AG08395 (cell line): Measurements from ENCODE around the gene CCNY.

Experiments used
- DNase-seq: peaks from one replicate; pipeline ENCODE4 v3.0.0; 2012; ENCODE audit warnings: mixed read lengths, low spot score

The CCNY gene

DNA sequence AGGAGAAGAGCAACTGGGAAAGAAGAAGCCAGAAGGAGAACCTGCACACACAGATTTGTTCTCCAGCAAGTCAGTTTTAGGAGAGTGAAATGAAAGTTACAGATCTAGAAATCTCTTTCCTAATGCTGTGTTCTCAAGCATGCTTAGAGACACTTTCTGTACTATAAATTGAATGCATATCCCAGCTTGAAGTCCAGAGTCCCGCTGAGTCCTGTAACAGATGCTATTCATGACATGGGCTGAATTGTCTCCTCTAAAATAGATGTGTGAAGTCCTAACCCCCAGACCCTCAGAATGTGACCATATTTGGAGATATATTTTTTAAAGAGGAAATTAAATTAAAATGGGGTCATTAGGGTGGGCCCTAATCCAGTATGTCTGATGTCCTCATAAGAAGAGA is 222.0 kb downstream of the CCNY start:
- DNase-seq = no peak

DNA sequence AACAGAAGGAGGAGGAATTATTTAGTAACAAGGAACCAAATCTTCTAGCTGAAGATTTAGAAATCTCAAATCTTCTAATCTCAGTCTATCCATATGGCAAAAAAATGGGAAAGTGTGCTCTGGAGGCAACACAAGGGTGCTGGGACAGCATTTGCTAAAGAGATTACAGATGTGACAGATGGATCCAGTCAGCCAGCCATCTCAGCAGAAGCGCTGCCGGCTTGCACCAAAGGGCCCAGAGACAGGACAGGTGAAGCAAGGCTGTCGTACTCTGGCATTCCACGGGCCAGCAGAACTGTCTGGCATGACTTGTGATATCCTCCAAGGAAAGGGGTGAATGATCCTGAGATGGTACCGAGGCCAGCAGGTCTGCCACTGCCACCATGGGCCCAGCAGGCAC is 223.1 kb downstream of the CCNY start:
- DNase-seq = no peak

DNA sequence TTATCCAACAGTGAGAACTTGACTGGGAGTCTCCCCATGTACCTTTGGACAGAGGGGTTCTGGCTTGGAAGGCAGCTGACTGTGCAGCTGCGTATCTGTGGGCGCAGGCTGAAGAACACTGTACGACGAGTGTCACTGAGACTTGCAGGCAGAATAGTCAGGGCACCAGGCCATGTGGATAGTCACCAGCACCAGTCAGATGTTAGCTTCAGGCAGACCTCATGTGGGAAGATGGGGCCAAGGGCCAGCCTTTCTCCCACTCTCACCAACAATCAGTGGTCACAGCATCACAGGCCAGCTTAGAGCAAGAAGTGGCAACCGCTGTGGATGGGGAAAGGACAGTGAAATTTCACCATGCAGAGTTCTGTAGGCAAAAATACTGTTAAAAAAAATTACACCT is 225.4 kb downstream of the CCNY start:
- DNase-seq = no peak

DNA sequence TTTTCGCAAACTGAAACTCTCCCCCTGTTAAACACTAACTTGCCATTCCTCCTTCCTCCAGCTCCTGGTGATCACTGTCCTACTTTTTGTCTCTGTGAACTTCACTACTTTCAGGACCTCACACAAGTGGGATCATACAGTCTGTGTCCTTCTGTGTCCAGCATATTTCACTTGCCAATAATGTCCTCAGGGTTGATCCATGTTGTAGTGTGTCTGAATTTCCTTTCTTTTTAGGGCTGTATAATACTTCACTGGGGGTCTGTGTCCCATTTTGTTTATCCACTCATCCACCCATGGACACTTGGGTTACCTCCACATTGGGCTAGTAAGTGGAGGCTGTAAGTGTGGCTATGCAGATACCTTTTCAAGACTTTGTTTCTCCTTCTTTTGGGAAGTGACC is 226.1 kb downstream of the CCNY start:
- DNase-seq = no peak

DNA sequence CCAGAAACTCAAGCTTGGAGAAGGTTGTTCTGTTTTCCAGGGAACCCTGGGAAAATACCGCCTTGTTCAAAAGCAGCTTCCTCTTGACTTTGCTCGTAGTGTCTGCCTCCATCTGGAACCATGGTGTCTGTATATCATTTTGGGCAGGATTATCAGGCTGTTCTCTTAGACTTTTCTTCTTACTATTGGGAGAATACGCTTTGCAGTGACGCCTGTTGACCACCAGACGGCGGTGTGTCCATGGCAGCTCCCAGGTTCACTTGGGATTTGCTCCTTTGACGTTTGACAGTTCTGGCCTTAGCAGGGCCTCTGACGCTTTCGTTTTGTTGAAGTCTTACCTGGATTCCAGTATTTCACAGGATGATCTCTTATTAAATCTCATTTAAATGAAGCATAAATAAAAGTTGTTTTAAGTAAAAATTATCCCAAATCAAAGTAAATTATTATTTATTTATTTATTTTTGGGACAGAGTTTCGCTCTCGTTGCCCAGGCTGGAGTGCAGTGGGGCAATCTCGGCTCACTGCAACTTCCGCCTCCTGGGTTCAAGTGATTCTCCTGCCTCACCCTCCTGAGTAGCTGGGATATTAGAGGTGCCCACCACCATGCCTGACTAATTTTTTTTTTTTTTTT is 227.1 kb downstream of the CCNY start:
- peak; percentile 74 for DNase-seq

DNA sequence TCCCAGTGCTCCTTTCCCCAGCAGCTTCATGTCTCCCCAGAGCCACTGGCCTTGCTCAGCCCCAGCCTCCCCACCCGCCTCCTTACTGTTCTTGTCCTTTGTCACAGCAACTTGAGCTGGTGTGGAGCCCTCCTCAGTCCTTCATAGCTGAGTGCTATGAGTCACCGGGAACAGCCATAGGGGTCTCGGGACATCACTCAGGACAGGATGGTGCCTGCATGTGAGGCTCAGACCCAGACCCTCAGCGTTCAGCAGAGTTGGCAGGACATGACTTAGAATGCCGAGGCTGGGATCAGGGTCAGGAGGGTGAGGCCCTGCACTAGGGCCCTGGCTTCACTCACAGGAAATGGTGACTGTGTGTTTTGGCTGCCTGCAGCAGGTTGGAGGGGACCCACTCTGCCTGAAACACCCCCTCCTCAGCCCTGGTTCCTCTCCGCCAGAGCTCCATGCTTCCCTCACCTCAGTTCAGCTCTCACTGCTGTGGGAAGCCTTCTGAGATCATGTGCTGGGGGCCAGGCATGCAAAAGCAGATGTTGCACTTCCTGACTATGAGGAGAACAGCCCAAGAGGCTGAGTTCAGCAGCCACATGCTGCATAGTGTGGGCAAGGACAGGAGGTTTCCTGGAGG is 228.1 kb downstream of the CCNY start:
- peak; percentile 39 for DNase-seq

DNA sequence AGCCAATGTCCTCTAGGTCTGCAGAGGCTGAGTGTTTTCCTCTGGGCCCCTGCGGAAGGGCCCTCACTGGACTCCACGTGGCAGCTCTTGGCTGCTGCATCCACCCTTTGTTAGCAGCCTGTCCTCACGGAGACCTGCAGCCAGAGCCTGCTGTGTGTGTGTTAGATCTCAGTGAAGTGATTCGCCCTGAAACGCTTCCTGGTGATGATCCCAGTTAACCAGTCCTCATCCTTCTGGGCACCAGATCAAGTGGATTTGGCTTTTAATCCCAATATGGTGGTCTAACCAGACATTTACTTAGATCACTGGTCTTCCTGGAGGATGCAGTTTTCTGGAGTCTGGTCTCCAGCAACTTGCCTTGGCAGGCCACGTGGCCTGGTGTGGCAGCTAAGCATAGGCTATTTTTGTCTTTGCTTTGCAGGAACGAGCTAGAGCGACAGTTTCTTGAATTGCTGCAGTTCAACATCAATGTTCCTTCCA is 229.3 kb downstream of the CCNY start:
- DNase-seq = peak; percentile 11

DNA sequence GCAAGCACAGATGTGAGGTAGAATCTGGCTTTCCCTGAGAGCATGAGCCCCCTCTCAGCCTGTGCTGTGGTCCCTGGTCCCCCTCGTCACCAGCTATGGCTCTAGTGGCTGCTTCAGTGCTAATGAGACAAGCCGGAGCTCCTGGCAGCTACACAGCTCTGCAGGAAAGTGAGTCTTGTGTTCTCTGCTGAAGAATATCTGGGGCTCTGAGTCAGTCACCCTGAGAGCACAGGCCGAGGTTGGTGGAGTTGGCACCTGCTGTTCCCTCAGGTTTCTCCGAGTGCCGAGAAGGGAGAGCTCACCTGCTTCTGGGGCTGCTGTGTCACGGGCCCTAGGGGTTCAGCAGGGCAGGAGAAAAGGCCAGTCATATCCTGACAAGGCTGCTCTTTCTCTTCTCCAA is 231.6 kb downstream of the CCNY start:
- DNase-seq = no peak

DNA sequence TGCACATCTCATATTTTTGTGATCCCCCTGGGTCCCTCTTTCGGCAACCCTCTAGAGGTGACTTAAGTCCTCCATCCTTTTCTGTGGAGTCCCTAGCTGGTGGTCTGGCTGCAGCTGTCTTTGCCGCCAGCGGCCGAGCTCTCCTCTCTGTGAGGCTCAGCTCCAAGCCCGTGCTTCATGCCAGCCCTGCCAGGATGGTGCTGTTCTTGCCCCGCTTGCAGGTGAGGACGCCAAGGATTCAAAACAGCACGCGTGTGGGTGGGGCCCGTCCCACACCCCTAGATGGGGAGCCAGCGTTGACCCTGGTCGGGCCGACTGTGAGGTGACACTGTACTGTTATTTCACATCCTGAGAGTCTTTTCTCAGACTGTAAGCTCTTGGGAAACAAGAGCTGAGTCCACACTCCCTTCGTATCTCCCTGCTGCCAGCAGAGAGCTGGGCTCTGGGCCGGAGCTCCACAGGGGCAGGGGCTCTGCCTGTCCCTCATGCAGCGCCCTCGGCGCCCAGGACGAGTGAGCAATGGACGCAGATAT is 232.2 kb downstream of the CCNY start:
- DNase-seq = no peak

DNA sequence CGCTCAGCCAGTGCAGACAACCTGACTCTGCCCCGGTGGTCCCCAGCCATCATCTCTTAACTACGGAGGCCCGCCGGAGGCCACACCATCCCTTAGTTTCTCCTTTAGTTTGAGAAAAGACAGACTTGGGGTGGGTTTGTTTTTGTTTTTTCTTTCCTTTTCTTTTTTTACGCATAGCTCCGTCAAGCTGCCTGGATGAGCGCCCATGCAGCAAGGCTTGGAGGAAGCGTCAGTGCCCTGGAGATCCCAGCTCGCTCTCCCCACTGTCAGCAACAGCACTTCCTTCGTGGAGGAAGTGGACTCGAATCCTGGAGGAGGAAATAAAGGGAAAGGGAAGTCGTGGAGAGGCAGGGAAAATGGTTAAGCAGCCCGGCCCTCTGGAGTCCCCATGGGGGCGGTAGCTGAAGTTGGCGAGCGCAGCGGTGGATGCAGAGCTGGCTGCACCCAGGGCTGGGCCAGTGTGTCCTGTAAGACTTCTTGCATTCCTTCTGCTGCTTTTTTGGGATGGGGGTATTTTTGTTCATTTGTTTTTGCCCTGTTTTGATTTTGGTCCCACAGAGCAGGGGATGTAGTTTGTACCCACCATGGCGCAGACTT is 232.9 kb downstream of the CCNY start:
- no peak for DNase-seq

DNA sequence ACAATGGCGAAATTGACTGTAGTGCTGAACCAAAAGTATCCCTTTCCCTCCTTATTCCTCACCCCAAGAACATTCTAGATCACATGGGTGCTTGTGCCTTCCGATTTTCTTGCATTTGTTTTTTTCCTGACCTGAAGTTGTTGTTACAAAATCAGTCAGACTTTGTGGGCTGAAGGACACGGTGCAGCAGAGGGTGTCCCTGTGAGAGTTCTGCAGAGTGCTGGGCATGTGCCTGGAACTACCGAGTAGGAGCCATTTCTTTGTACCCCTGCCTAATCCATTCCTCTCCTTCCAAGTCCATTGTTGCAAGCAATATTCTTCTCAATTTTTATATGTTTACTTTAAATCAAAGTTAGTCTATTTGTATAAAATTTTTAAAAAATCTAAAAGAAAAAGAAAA is 233.5 kb downstream of the CCNY start:
- no peak for DNase-seq

DNA sequence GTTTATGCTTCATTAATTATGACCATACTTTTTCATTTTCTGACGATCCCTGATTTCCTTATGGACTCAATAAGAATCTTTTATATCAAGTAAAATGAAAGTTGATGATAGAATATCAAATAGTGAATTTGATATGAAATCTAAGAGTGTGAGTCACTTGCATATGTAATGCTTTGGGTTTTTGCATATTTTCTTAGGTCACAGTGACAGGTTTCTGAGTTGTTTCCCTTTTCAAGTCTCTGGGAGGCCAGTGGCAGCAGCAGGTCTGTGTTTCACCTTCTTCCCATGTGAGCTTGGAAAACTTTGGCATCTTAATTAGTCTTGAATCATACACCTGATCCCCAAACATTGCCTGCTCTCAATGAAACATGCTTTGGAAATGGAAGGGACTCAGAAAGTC is 234.1 kb downstream of the CCNY start:
- DNase-seq = no peak

DNA sequence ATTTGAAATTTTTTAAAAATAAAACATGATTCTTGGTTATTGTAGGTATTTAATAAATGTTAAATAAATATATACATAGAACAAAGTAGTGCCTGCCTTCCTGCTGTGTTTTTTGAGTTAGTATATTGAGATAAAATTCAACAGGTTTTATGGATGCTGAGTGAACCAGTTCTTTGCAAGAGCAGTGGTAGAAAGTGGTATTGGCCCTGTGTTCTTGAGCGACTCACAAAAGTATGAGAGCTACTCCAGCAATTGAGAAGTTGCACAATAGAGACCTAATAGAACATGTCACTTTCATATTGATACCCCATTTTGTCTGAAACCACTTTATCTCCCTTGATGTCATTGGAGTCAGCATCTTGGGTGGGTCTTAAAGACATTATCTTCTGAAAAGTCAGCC is 236.3 kb downstream of the CCNY start:
- no peak for DNase-seq

DNA sequence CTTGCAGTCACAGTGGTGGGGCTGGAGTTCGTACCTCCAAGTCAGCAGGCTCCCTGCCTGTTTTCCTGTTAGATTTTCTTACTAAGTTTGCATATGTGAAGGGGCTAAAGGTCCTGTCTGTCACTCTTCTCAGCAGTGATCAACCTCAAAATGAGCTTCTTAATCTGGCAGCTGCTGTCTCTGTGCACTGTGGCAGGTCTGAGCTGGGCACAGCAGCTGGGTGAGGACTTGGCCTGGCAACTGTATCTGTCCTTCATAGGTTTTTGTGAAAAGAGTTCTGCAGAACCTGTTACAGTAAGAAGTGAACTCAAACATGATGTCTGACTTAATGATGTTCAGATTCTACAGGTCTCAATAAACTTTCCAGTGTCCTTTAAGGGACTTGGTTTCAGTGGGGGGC is 237.5 kb downstream of the CCNY start:
- no peak for DNase-seq

DNA sequence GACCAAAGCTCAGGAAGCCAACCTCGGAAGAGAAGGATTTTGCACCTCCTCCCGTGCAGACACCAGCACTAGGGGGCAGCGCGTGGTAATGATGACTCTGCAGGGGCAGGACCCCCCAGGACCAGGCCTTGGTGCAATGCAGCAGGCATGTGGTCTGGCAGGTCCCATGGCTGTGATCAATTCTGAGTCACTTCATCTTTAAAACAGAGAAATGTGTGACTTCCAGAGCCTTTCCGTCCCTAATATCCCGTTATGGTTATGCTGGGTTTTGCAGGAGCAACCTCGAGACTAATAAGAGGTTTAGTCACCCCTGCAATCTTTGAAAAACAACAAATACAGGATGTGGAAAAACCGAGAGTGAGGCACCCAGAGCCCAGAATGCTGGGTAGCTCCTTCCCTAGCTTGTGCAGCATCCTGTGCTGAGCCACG is 238.6 kb downstream of the CCNY start:
- peak; percentile 54 for DNase-seq

DNA sequence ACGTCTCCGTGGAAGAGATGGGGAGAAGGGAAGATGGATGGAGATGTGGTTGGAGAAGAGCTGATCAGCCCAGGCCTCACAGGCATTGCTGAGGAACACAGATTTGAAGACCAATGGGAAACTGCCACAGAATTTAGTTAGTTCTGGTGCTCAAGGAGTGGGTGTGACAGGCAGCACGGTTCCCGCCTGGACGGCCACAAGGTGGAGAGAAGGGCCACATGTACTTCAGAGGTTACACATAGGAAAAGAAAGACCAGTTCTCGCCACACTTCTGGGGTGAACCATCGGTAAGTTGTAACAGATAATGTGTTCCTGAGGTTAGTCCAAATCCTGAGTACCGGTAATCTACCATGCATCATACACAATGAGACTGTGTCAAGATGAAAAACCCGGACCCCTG is 239.3 kb downstream of the CCNY start:
- DNase-seq = no peak

DNA sequence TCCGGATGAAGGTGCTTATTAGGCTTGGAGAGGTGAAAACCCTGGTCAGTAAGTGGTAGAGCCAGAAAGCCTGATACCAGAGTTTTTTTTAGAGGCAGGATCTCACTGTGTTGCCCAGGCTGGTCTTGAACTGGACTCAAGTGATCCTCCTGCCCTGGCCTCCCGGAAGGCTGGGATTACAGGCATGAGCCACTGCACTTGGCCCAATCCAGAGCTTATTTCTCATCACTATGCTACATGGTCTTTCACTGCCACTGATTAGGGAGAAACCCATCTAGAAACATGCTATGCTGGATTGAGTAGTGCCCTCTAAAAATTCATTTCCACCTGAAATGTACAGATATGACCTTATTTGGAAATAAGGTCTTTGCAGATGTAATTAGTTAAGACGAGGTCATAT is 240.4 kb downstream of the CCNY start:
- no peak for DNase-seq

DNA sequence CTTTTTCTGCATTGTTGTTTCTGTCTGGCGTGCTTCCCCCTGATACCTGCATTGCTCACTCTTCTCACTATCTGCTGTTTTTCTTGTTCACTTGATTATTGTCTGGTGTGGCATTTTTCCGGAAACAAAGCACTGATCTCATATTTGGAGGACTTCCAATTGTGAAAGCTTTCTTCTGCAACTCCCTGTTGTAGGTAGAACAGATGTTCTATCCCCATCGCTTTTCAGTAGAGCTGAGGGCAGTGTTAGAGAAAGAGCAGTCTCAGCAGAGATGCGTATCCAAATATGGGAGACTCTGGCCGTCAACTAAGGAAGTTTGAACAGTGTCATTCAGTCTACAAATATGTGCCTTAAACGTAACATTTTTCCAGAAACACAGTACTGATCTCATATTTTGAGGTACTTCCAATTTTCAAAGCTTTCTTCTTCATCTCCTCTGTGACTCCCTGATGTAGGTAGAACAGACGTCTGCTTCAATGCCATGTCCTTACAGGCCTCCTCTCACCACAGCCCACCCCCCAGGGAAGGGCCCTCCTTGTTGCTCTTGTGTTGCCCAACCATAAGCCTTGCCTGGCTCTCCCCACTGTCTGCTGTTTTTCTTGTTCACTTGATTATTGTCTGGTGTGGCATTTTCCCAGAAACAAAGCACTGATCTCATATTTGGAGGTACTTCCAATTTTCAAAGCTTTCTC is 241.8 kb downstream of the CCNY start:
- peak; percentile 17 for DNase-seq

DNA sequence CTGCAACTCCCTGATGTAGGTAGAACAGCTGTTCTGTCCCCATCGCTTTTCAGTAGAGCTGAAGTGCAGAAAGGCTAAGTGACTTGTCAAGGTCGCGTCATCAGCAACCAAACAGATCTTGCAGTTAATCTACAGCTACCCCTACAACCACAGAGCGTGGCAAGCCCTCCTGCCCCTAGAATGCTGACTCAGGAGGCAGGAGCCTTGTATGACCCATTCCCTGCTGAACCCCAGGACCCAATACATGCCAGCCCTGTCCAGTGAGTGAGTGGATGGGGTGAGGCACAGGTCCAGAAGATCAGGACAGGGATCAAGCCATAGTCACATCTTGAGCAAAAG is 242.3 kb downstream of the CCNY start:
- no peak for DNase-seq

DNA sequence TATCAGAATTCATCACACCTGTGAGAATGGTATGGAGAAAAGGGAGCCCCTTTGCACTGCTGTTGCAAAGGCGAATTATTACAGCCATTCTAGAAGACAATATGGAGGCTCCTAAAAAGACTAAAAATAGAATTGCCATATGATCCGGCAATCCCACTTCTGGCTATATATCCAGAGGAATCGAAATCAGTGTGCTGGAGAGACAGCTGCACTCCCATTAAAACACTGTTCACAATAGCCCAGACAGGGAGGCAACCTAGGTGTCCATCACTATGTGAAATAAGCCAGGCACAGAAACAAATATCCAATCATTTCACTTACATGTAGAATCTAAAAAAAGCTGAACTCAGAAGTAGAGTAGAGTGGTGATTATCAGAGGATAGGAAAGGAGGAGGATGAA is 242.8 kb downstream of the CCNY start:
- DNase-seq = no peak

DNA sequence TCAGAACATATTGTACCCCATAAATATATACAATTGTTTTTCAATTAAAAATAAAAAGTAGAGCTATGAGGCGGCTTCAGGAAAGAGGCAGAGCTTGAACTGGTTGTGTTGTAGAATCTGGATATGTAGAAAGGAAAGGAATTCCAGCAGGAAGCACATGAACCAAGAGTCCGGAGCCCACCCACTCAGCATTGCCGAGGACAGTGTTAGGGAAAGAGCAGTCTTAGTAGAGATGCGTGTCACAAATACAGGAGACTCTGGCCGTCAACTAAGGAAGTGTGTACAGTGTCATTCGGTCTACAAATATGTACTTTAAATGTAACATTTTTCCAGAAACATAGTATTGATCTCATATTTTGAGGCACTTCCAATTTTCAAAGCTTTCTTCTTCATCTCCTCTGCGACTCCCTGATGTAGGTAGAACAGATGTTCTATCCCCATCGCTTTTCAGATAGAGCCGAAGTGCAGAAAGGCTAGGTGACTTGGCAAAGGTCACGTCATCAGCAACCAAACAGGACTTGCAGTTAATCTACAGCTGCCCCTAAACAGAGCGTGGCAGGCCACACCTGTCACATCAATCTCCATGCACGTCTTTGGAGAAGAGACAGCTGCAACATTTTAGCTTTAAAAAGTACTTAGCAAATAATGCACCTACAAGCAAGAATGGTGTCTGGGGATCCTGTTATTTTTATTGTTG is 243.6 kb downstream of the CCNY start:
- DNase-seq = no peak

DNA sequence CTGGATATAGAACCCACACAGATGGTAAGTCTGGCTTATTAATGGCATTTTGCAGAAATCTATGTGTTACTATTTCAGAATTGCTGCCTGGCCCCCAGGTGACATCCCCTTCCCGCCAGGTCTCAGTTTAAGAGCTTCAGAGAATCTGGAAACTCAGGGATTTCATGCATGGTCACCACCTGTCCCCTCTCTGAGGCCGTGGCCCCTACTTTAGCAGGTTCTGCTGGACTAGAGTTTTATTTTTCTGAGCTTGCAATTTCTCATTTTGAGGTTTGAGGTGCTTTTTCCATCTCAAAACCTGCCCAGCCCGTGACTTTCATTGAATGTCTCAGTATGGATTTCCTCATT is 244.1 kb downstream of the CCNY start:
- no peak for DNase-seq

DNA sequence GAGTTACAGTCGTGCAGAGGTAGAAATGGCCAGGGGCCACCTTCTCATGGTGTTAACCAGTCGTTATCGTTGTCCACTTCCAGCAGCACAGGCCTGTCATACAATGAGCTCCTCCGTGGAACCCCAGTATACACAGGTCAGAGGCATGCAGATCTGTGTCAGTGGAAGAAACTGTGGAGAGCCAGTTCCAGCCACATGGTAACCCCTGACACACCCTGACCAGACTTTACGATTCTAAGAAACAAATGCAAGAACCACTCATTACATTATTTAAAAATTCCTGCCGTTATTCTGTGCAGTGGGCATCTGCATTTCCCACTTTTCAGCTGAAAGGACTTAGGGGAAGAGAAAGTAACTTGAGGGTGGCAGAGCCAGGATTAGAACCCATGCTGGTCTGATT is 245.3 kb downstream of the CCNY start:
- no peak for DNase-seq
